Activated CD4-positive, CD25-positive, alpha-beta regulatory T cell treated with anti-CD3 and anti-CD28 coated beads, Interleukin-2, amount 50 U/mL, for 72 hours (primary cell): Measurements from ENCODE around the gene CNOT10.
"Not testable (repeated sequence)": the region's sequence is repeated elsewhere in the genome, so short reads cannot be mapped to it uniquely, and the experiment has no call there.

Experiments used
- DNase-seq: peaks from one replicate; pipeline ENCODE4 v3.0.0; 2021

The CNOT10 gene

GRCh38 chr3:32684800-32685542, at the start of gene CNOT10:
CNOT10 (plus strand) TSS chr3:32685188; CDS start chr3:32685461, 273 bp downstream.
- peak; percentile 96 for DNase-seq

- no peak for DNase-seq
Observed at GRCh38 chr3:32640939-32641338, 44.0 kb upstream of the CNOT10 start.

- no peak for DNase-seq
Observed at GRCh38 chr3:32641356-32641755, 43.6 kb upstream of the CNOT10 start.

- no peak for DNase-seq
Observed at GRCh38 chr3:32643354-32643753, 41.6 kb upstream of the CNOT10 start.

- no peak for DNase-seq
Observed at GRCh38 chr3:32643816-32644215, 41.2 kb upstream of the CNOT10 start.

- no peak for DNase-seq
Observed at GRCh38 chr3:32644380-32644779, 40.6 kb upstream of the CNOT10 start.

GRCh38 chr3:32646761-32647160, 38.2 kb upstream of the CNOT10 start:
- DNase-seq = no peak

GRCh38 chr3:32652337-32653100, 32.5 kb upstream of the CNOT10 start:
- DNase-seq = not testable (repeated sequence)

- DNase-seq = no peak
Observed at GRCh38 chr3:32655167-32655566, 29.8 kb upstream of the CNOT10 start.

GRCh38 chr3:32660634-32661033, 24.4 kb upstream of the CNOT10 start:
- no peak for DNase-seq

GRCh38 chr3:32662647-32663046, 22.3 kb upstream of the CNOT10 start:
- DNase-seq = no peak

GRCh38 chr3:32664630-32665075, 20.3 kb upstream of the CNOT10 start:
- not testable (repeated sequence) for DNase-seq

- no peak for DNase-seq
Observed at GRCh38 chr3:32667072-32667582, 17.9 kb upstream of the CNOT10 start.

GRCh38 chr3:32669226-32669625, 15.8 kb upstream of the CNOT10 start:
- not testable (repeated sequence) for DNase-seq

- not testable (repeated sequence) for DNase-seq
Observed at GRCh38 chr3:32673730-32674129, 11.3 kb upstream of the CNOT10 start.

- no peak for DNase-seq
Observed at GRCh38 chr3:32675164-32675563, 9.8 kb upstream of the CNOT10 start.

- DNase-seq = no peak
Observed at GRCh38 chr3:32675650-32676049, 9.3 kb upstream of the CNOT10 start.

GRCh38 chr3:32681811-32682210, 3.2 kb upstream of the CNOT10 start:
- no peak for DNase-seq

- no peak for DNase-seq
Observed at GRCh38 chr3:32684029-32684799, 774 bp upstream of the CNOT10 start.

- no peak for DNase-seq
Observed at GRCh38 chr3:32685543-32686185, 676 bp downstream of the CNOT10 start.

- DNase-seq = no peak
Observed at GRCh38 chr3:32686713-32687112, 1.7 kb downstream of the CNOT10 start.

- DNase-seq = no peak
Observed at GRCh38 chr3:32691847-32692246, 6.9 kb downstream of the CNOT10 start.

- DNase-seq = no peak
Observed at GRCh38 chr3:32696523-32696922, 11.5 kb downstream of the CNOT10 start.
